ENCODE results near the gene KCNJ6.

DNA sequence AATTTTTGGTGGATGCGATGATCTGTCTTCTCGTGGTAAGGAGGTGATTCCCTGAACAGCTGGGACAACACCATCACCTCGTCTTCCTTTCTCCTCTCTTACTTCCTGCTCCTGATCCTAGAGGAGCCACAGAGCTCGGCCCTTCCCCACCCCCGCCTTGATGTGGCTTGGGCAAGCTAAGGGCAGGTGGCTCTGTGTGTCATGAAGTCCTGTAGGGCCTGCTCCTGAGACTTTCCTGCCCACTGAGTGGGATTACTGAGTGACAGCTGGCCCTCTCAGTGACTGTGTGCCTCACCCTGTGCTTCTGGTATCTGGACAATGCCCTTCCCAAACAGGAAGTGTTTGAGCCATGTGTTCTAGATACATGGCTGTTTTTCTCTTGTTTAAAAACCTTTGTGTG lies 153.0 kb downstream of the KCNJ6 start:
- TF ChIP-seq SP1 (IDR thresholded peaks at IDR 0.05) (no peak), JUND (IDR thresholded peaks at IDR 0.05) (no peak), HNF4G (IDR thresholded peaks at IDR 0.05) (no peak), YY1 (IDR thresholded peaks at IDR 0.05) (no peak), RAD21 (IDR thresholded peaks at IDR 0.05) (no peak), TAF1 (conservative IDR thresholded peaks at IDR 0.05) (no peak), REST (IDR thresholded peaks at IDR 0.05) (no peak)
- TF ChIP-seq, protein P1, sequence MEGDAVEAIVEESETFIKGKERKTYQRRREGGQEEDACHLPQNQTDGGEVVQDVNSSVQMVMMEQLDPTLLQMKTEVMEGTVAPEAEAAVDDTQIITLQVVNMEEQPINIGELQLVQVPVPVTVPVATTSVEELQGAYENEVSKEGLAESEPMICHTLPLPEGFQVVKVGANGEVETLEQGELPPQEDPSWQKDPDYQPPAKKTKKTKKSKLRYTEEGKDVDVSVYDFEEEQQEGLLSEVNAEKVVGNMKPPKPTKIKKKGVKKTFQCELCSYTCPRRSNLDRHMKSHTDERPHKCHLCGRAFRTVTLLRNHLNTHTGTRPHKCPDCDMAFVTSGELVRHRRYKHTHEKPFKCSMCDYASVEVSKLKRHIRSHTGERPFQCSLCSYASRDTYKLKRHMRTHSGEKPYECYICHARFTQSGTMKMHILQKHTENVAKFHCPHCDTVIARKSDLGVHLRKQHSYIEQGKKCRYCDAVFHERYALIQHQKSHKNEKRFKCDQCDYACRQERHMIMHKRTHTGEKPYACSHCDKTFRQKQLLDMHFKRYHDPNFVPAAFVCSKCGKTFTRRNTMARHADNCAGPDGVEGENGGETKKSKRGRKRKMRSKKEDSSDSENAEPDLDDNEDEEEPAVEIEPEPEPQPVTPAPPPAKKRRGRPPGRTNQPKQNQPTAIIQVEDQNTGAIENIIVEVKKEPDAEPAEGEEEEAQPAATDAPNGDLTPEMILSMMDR (IDR thresholded peaks at IDR 0.05; ENCODE audit: low read depth, low read length, missing input control) = no peak

Data from liver (tissue), 3 donors.